H1 (cell line): Measurements from ENCODE around the gene ZNF70. TPM values are rescaled to one million over a fixed set of nuclear protein-coding genes. Genes with fewer than 3 reads are reported as not detected.
A peak's percentile ranks its signal among the peaks of the same experiment; 100 is the strongest.

Experiments
- CEBPB ChIP-seq: IDR thresholded peaks from 2 replicates; pipeline ENCODE4 v1.6.1; 2012; ENCODE audit warnings: low read depth, low read length
- CHD1 ChIP-seq: IDR thresholded peaks from 2 replicates; pipeline ENCODE4 v1.6.1; 2012; ENCODE audit warnings: low read depth, low read length, improper control_type of control experiment
- CHD2 ChIP-seq: IDR thresholded peaks from 2 replicates; pipeline ENCODE4 v1.6.1; 2012; ENCODE audit warnings: low read length, improper control_type of control experiment
- CREB1 ChIP-seq: IDR thresholded peaks from 2 replicates; pipeline ENCODE4 v1.6.1; 2012; ENCODE audit warnings: inconsistent platforms
- EP300 ChIP-seq, 2 experiments: IDR thresholded peaks; 1 replicate in 1 of 2; 2 replicates in 1 of 2; pipeline ENCODE4 v1.6.1; 2011 to 2012; ENCODE audit warnings: low read depth in 2 of 2, low read length in 2 of 2, mild to moderate bottlenecking in 2 of 2, borderline replicate concordance in 1 of 2, inconsistent platforms in 1 of 2, moderate library complexity in 1 of 2
- GABPA ChIP-seq: IDR thresholded peaks from 2 replicates; pipeline ENCODE4 v1.6.1; 2011; ENCODE audit warnings: mild to moderate bottlenecking, low read length, moderate library complexity, borderline replicate concordance; ENCODE audit not compliant: insufficient read depth
- GTF2F1 ChIP-seq: IDR thresholded peaks from 2 replicates; pipeline ENCODE4 v1.6.1; 2012; ENCODE audit warnings: low read depth, low read length, improper control_type of control experiment, borderline replicate concordance
- HDAC2 ChIP-seq, 2 experiments: fragments of 300-600 bp in 1 of 2; sonication (generic) in 1 of 2; IDR thresholded peaks; 2 replicates each; pipeline ENCODE4 v1.6.1; 2011 to 2012; ENCODE audit warnings: low read depth in 2 of 2, low read length in 2 of 2, mild to moderate bottlenecking in 2 of 2, moderate library complexity in 2 of 2, borderline replicate concordance in 1 of 2, inconsistent platforms in 1 of 2
- HDAC6 ChIP-seq: IDR thresholded peaks from one replicate; pipeline ENCODE4 v1.7.1; 2012; ENCODE audit warnings: low read depth, mild to moderate bottlenecking, inconsistent platforms, low read length, moderate library complexity
- PHF8 ChIP-seq: fragments of 200-600 bp; sonication (generic); conservative IDR thresholded peaks from 2 replicates; pipeline ENCODE4 v1.7.1; 2012; ENCODE audit warnings: low read depth, mild to moderate bottlenecking, inconsistent platforms, low read length, moderate library complexity
- POU5F1 ChIP-seq: IDR thresholded peaks from 2 replicates; pipeline ENCODE4 v1.6.1; 2011; ENCODE audit warnings: low read depth, mild to moderate bottlenecking, low read length, moderate library complexity
- RFX5 ChIP-seq: IDR thresholded peaks from 2 replicates; pipeline ENCODE4 v1.6.1; 2011; ENCODE audit warnings: low read depth, low read length, improper control_type of control experiment, borderline replicate concordance
- RXRA ChIP-seq: IDR thresholded peaks from 2 replicates; pipeline ENCODE4 v1.6.1; 2011; ENCODE audit warnings: low read depth, mild to moderate bottlenecking, low read length, moderate library complexity; ENCODE audit not compliant: insufficient read depth
- SAP30 ChIP-seq: fragments of 300-600 bp; sonication (generic); IDR thresholded peaks from 2 replicates; pipeline ENCODE4 v1.7.1; 2012; ENCODE audit warnings: low read length, moderate library complexity, mild to moderate bottlenecking, inconsistent platforms; ENCODE audit not compliant: insufficient read depth, insufficient replicate concordance
- SIN3A ChIP-seq, 2 experiments: IDR thresholded peaks in 1 of 2; conservative IDR thresholded peaks in 1 of 2; 2 replicates each; pipeline ENCODE4 v1.6.1; 2011 to 2012; ENCODE audit warnings: low read length in 2 of 2, improper control_type of control experiment in 1 of 2, low read depth in 1 of 2, mild to moderate bottlenecking in 1 of 2
- SIX5 ChIP-seq: IDR thresholded peaks from 2 replicates; pipeline ENCODE4 v1.6.1; 2011; ENCODE audit warnings: mild to moderate bottlenecking, low read depth, low read length
- SP4 ChIP-seq: IDR thresholded peaks from 2 replicates; pipeline ENCODE4 v1.6.1; 2012; ENCODE audit warnings: low read length, inconsistent platforms
- SRF ChIP-seq: IDR thresholded peaks from 2 replicates; pipeline ENCODE4 v1.6.1; 2011; ENCODE audit warnings: mild to moderate bottlenecking, low read depth, low read length, moderate library complexity
- polyA plus RNA-seq, 7 experiments: library from polyadenylated mRNA; depleted of rRNA in 3 of 7; stranded (reverse) in 5 of 7; unstranded in 2 of 7; fragments of >200 nt in 5 of 7; fragments of 200-250 nt in 2 of 7; gene quantifications; 1 replicate in 5 of 7; 2 replicates in 1 of 7; 4 replicates in 1 of 7; pipeline versions ENCODE4 v1.2.1 to v1.2.3, GENCODE V29; 2011 to 2013; ENCODE audit warnings: missing spikeins in 2 of 7, mixed read lengths in 2 of 7
- total RNA-seq: library from RNA; stranded (reverse); fragmentation: NEBNext Ultra II Directional; extraction: Animal tissue kit (Norgen Biotek cat#: 25700); gene quantifications from 2 replicates; pipeline ENCODE4 v1.2.1, GENCODE V29; 2021
- TF ChIP-seq, protein P1 (sequence below): IDR thresholded peaks from 2 replicates; pipeline ENCODE4 v1.6.1; 2012; ENCODE audit warnings: low read length, inconsistent platforms
- TF ChIP-seq, protein P2 (sequence below): IDR thresholded peaks from 2 replicates; pipeline ENCODE4 v1.6.1; 2011; ENCODE audit warnings: low read length, improper control_type of control experiment

The ZNF70 gene
- total and polyA plus RNA-seq, 2 of the 8 experiments (the other 6 are each of a cell fraction or from before 2014, with no cell fraction given): 1.1 to 2.6 TPM

DNA sequence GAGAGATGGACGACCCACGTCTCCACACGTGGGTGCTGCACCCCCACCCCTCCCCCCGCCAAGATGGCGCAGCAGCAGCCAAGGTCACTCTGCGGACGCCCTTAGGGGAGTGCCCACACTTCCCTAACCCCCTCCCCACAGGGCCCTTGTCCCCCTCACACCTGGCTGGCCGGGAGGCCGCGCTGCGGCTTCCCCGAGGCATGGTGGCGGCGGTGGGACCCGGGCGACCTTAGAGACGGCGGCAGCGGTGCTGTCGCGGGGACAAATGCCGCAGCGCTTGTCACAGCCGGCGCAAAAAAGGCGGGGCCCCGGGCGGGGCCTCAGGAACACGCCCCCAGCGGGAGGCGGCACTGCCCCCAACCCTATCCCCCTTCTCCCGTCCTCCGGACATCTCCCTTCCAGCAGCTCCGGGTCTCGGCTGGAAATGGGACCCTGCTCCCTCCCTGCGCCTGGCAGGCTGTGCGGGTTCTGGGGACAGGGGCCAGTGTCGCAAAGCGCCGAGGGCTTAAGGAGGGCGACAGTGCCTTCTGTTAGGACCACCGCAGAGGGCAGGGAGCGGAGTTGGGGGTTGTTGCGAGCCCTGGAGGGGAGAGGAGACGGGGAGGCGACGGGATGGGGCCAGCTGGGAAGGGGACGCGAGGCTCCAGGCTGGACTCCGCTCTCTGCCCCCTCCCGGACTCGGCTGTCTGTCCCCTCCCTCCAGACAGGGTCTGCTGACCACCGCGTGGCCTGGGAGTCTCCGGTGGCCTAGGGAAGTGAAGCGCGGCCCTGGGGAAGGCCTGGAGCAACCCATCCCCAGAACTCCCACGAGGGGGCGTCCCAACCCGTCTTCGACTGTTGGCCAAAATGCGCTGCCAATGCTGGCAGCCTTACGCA lies 17.0 kb upstream of the ZNF70 start, which contains the start of gene CHCHD10 (continued):
- TF ChIP-seq SIN3A (conservative IDR thresholded peaks at IDR 0.05 in 1 of 2, IDR thresholded peaks at IDR 0.05 in 1 of 2; ENCODE audit: low read depth in 1 of 2, low read length in 2 of 2) (no peak), SAP30 (peak; percentile 41), RFX5 (no peak), CEBPB (no peak), CHD2 (no peak), EP300 (IDR thresholded peaks at IDR 0.05; ENCODE audit: borderline replicate concordance in 1 of 2, low read depth in 2 of 2, low read length in 2 of 2) (no peak), GABPA (no peak), SIX5 (no peak), CHD1 (no peak), CREB1 (peak; percentile 17), RXRA (no peak), HDAC6 (no peak), PHF8 (peak; percentile 57; the same call in 1 of the 2 replicates), POU5F1 (no peak), SP4 (no peak), GTF2F1 (no peak), SRF (no peak), HDAC2 (IDR thresholded peaks at IDR 0.05; ENCODE audit: borderline replicate concordance in 1 of 2, low read depth in 2 of 2, low read length in 2 of 2) (peak in 1 of 2 experiments; percentile 69; a peak in 1 of 4 replicates)
- TF ChIP-seq, protein P1, sequence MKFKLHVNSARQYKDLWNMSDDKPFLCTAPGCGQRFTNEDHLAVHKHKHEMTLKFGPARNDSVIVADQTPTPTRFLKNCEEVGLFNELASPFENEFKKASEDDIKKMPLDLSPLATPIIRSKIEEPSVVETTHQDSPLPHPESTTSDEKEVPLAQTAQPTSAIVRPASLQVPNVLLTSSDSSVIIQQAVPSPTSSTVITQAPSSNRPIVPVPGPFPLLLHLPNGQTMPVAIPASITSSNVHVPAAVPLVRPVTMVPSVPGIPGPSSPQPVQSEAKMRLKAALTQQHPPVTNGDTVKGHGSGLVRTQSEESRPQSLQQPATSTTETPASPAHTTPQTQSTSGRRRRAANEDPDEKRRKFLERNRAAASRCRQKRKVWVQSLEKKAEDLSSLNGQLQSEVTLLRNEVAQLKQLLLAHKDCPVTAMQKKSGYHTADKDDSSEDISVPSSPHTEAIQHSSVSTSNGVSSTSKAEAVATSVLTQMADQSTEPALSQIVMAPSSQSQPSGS: no peak
- TF ChIP-seq, protein P2, sequence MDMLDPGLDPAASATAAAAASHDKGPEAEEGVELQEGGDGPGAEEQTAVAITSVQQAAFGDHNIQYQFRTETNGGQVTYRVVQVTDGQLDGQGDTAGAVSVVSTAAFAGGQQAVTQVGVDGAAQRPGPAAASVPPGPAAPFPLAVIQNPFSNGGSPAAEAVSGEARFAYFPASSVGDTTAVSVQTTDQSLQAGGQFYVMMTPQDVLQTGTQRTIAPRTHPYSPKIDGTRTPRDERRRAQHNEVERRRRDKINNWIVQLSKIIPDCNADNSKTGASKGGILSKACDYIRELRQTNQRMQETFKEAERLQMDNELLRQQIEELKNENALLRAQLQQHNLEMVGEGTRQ: no peak
